ENCODE data around the gene PROSER3.

GRCh38 chr19:35773020-35773806 lies 15.2 kb downstream of the PROSER3 start:
- no peak for TF ChIP-seq EZH2 (IDR thresholded peaks at IDR 0.05; ENCODE audit: borderline replicate concordance)
- TF ChIP-seq CTCF (IDR thresholded peaks at IDR 0.05; ENCODE audit: poor library complexity): no peak
